ENCODE measurements around the gene SETD7.

SETD7 gene

GRCh38 chr4:139511320-139511719, 44.7 kb downstream of the SETD7 start:
- H3K27me3 ChIP-seq (ENCODE audit: control insufficient read depth, insufficient read depth, low read length, poor library complexity, severe bottlenecking): no peaks in the 10 kb centered on the region
- no peak overlapping the region for H3K27ac ChIP-seq (ENCODE audit: insufficient read depth, low read depth, low read length, poor library complexity, severe bottlenecking)
- 86 to 89% methylated on average over 10 of the region's 10 CpGs for WGBS, 2 experiments
- H3K4me1 ChIP-seq (ENCODE audit: control insufficient read depth, insufficient read depth, low read length): peaks cover 5% of the 10 kb centered on the region
- no peaks in the 10 kb centered on the region for H3K9me3 ChIP-seq (ENCODE audit: control insufficient read depth, low read length)
- H3K36me3 ChIP-seq (ENCODE audit: control insufficient read depth, insufficient read depth, low read length): no peaks in the 10 kb centered on the region
- H3K4me3 ChIP-seq (ENCODE audit: insufficient read depth, low read depth, low read length): no peak overlapping the region

GRCh38 chr4:139509727-139510410, 46.1 kb downstream of the SETD7 start:
- Histone ChIP-seq H3K4me1 (ENCODE audit: control insufficient read depth, insufficient read depth, low read length) (peaks cover 5% of the 10 kb centered on the region), H3K36me3 (ENCODE audit: control insufficient read depth, insufficient read depth, low read length) (no peaks in the 10 kb centered on the region), H3K27ac (ENCODE audit: insufficient read depth, low read depth, low read length, poor library complexity, severe bottlenecking) (no peak overlapping the region), H3K4me3 (ENCODE audit: insufficient read depth, low read depth, low read length) (no peak overlapping the region), H3K9me3 (ENCODE audit: control insufficient read depth, low read length) (no peaks in the 10 kb centered on the region), H3K27me3 (ENCODE audit: control insufficient read depth, insufficient read depth, low read length, poor library complexity, severe bottlenecking) (no peaks in the 10 kb centered on the region)
- 75 to 82% methylated on average over 5 to 6 of the region's 6 CpGs for WGBS, 2 experiments

GRCh38 chr4:139508581-139509237, 47.3 kb downstream of the SETD7 start:
- Histone ChIP-seq H3K27me3 (ENCODE audit: control insufficient read depth, insufficient read depth, low read length, poor library complexity, severe bottlenecking) (no peaks in the 10 kb centered on the region), H3K4me3 (ENCODE audit: insufficient read depth, low read depth, low read length) (no peak overlapping the region), H3K9me3 (ENCODE audit: control insufficient read depth, low read length) (no peaks in the 10 kb centered on the region), H3K4me1 (ENCODE audit: control insufficient read depth, insufficient read depth, low read length) (peaks cover 5% of the 10 kb centered on the region), H3K36me3 (ENCODE audit: control insufficient read depth, insufficient read depth, low read length) (no peaks in the 10 kb centered on the region), H3K27ac (ENCODE audit: insufficient read depth, low read depth, low read length, poor library complexity, severe bottlenecking) (no peak overlapping the region)
- WGBS, 2 experiments: 91 to 94% methylated on average over 11 of the region's 11 CpGs

GRCh38 chr4:139506774-139507173, 49.2 kb downstream of the SETD7 start:
- Histone ChIP-seq H3K4me1 (ENCODE audit: control insufficient read depth, insufficient read depth, low read length) (no peaks in the 10 kb centered on the region), H3K27ac (ENCODE audit: insufficient read depth, low read depth, low read length, poor library complexity, severe bottlenecking) (no peak overlapping the region), H3K4me3 (ENCODE audit: insufficient read depth, low read depth, low read length) (no peak overlapping the region), H3K36me3 (ENCODE audit: control insufficient read depth, insufficient read depth, low read length) (no peaks in the 10 kb centered on the region), H3K9me3 (ENCODE audit: control insufficient read depth, low read length) (no peaks in the 10 kb centered on the region), H3K27me3 (ENCODE audit: control insufficient read depth, insufficient read depth, low read length, poor library complexity, severe bottlenecking) (no peaks in the 10 kb centered on the region)
- 96 to 98% methylated on average over 9 of the region's 9 CpGs for WGBS, 2 experiments

GRCh38 chr4:139503622-139504166, 52.3 kb downstream of the SETD7 start:
- Histone ChIP-seq H3K36me3 (ENCODE audit: control insufficient read depth, insufficient read depth, low read length) (no peaks in the 10 kb centered on the region), H3K27ac (ENCODE audit: insufficient read depth, low read depth, low read length, poor library complexity, severe bottlenecking) (no peak overlapping the region), H3K9me3 (ENCODE audit: control insufficient read depth, low read length) (no peaks in the 10 kb centered on the region), H3K27me3 (ENCODE audit: control insufficient read depth, insufficient read depth, low read length, poor library complexity, severe bottlenecking) (no peaks in the 10 kb centered on the region), H3K4me3 (ENCODE audit: insufficient read depth, low read depth, low read length) (no peak overlapping the region), H3K4me1 (ENCODE audit: control insufficient read depth, insufficient read depth, low read length) (no peaks in the 10 kb centered on the region)

GRCh38 chr4:139501927-139502899, 53.8 kb downstream of the SETD7 start:
- Histone ChIP-seq H3K4me3 (ENCODE audit: insufficient read depth, low read depth, low read length) (no peak overlapping the region), H3K27ac (ENCODE audit: insufficient read depth, low read depth, low read length, poor library complexity, severe bottlenecking) (no peak overlapping the region), H3K36me3 (ENCODE audit: control insufficient read depth, insufficient read depth, low read length) (no peaks in the 10 kb centered on the region), H3K27me3 (ENCODE audit: control insufficient read depth, insufficient read depth, low read length, poor library complexity, severe bottlenecking) (no peaks in the 10 kb centered on the region), H3K4me1 (ENCODE audit: control insufficient read depth, insufficient read depth, low read length) (no peaks in the 10 kb centered on the region), H3K9me3 (ENCODE audit: control insufficient read depth, low read length) (no peaks in the 10 kb centered on the region)
- 87 to 90% methylated on average over 12 of the region's 13 CpGs for WGBS, 2 experiments

- H3K4me3 ChIP-seq (ENCODE audit: insufficient read depth, low read depth, low read length): no peak overlapping the region
- H3K9me3 ChIP-seq (ENCODE audit: control insufficient read depth, low read length): no peaks in the 10 kb centered on the region
- no peak overlapping the region for H3K27ac ChIP-seq (ENCODE audit: insufficient read depth, low read depth, low read length, poor library complexity, severe bottlenecking)
- H3K36me3 ChIP-seq (ENCODE audit: control insufficient read depth, insufficient read depth, low read length): no peaks in the 10 kb centered on the region
- no peaks in the 10 kb centered on the region for H3K27me3 ChIP-seq (ENCODE audit: control insufficient read depth, insufficient read depth, low read length, poor library complexity, severe bottlenecking)
- H3K4me1 ChIP-seq (ENCODE audit: control insufficient read depth, insufficient read depth, low read length): no peaks in the 10 kb centered on the region
- 73 to 84% methylated on average over 6 of the region's 6 CpGs for WGBS, 2 experiments
Observed at GRCh38 chr4:139501527-139501926, 54.5 kb downstream of the SETD7 start.

GRCh38 chr4:139501117-139501516, 54.9 kb downstream of the SETD7 start:
- H3K4me1 ChIP-seq (ENCODE audit: control insufficient read depth, insufficient read depth, low read length): no peaks in the 10 kb centered on the region
- H3K36me3 ChIP-seq (ENCODE audit: control insufficient read depth, insufficient read depth, low read length): no peaks in the 10 kb centered on the region
- no peaks in the 10 kb centered on the region for H3K27me3 ChIP-seq (ENCODE audit: control insufficient read depth, insufficient read depth, low read length, poor library complexity, severe bottlenecking)
- WGBS, 2 experiments: 59 to 61% methylated on average over 3 of the region's 3 CpGs
- no peaks in the 10 kb centered on the region for H3K9me3 ChIP-seq (ENCODE audit: control insufficient read depth, low read length)
- H3K4me3 ChIP-seq (ENCODE audit: insufficient read depth, low read depth, low read length): no peak overlapping the region
- H3K27ac ChIP-seq (ENCODE audit: insufficient read depth, low read depth, low read length, poor library complexity, severe bottlenecking): no peak overlapping the region

- no peaks in the 10 kb centered on the region for H3K27me3 ChIP-seq (ENCODE audit: control insufficient read depth, insufficient read depth, low read length, poor library complexity, severe bottlenecking)
- H3K9me3 ChIP-seq (ENCODE audit: control insufficient read depth, low read length): no peaks in the 10 kb centered on the region
- H3K4me3 ChIP-seq (ENCODE audit: insufficient read depth, low read depth, low read length): no peak overlapping the region
- no peaks in the 10 kb centered on the region for H3K36me3 ChIP-seq (ENCODE audit: control insufficient read depth, insufficient read depth, low read length)
- WGBS, 2 experiments: 90 to 92% methylated on average over 4 of the region's 4 CpGs
- no peaks in the 10 kb centered on the region for H3K4me1 ChIP-seq (ENCODE audit: control insufficient read depth, insufficient read depth, low read length)
- no peak overlapping the region for H3K27ac ChIP-seq (ENCODE audit: insufficient read depth, low read depth, low read length, poor library complexity, severe bottlenecking)
Observed at GRCh38 chr4:139499186-139499585, 56.8 kb downstream of the SETD7 start.

- Histone ChIP-seq H3K4me3 (ENCODE audit: insufficient read depth, low read depth, low read length) (no peak overlapping the region), H3K27ac (ENCODE audit: insufficient read depth, low read depth, low read length, poor library complexity, severe bottlenecking) (no peak overlapping the region), H3K9me3 (ENCODE audit: control insufficient read depth, low read length) (no peaks in the 10 kb centered on the region), H3K27me3 (ENCODE audit: control insufficient read depth, insufficient read depth, low read length, poor library complexity, severe bottlenecking) (no peaks in the 10 kb centered on the region), H3K4me1 (ENCODE audit: control insufficient read depth, insufficient read depth, low read length) (no peaks in the 10 kb centered on the region), H3K36me3 (ENCODE audit: control insufficient read depth, insufficient read depth, low read length) (no peaks in the 10 kb centered on the region)
- WGBS, 2 experiments: 90 to 93% methylated on average over 4 of the region's 4 CpGs
Observed at GRCh38 chr4:139493176-139493575, 62.8 kb downstream of the SETD7 start.

All from ectodermal cell (in vitro differentiated cells).